C4-2B (cell line): ENCODE data around the gene DAB1.

Source experiments
- H3K27ac ChIP-seq: fragments of 450-650 bp; 2 replicates; pipeline ENCODE4 v1.5.1; 2017
- ZFX ChIP-seq: fragments of 450-650 bp; IDR thresholded peaks from 2 replicates; pipeline ENCODE4 v1.6.1; 2017
- TF ChIP-seq, protein P1 (sequence below): fragments of 450-650 bp; conservative IDR thresholded peaks from 2 replicates; pipeline ENCODE4 v1.5.1; 2017; ENCODE audit warnings: mild to moderate bottlenecking

DAB1 gene

GRCh38 chr1:57411262-57411661 lies 12.6 kb downstream of the DAB1 start:
- no peak for TF ChIP-seq ZFX
- TF ChIP-seq, protein P1, sequence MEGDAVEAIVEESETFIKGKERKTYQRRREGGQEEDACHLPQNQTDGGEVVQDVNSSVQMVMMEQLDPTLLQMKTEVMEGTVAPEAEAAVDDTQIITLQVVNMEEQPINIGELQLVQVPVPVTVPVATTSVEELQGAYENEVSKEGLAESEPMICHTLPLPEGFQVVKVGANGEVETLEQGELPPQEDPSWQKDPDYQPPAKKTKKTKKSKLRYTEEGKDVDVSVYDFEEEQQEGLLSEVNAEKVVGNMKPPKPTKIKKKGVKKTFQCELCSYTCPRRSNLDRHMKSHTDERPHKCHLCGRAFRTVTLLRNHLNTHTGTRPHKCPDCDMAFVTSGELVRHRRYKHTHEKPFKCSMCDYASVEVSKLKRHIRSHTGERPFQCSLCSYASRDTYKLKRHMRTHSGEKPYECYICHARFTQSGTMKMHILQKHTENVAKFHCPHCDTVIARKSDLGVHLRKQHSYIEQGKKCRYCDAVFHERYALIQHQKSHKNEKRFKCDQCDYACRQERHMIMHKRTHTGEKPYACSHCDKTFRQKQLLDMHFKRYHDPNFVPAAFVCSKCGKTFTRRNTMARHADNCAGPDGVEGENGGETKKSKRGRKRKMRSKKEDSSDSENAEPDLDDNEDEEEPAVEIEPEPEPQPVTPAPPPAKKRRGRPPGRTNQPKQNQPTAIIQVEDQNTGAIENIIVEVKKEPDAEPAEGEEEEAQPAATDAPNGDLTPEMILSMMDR = no peak
- H3K27ac ChIP-seq = no peak overlapping the region

- no peak overlapping the region for H3K27ac ChIP-seq
These were observed 13.4 kb downstream of the DAB1 start for GRCh38 chr1:57410508-57410907.

DNA sequence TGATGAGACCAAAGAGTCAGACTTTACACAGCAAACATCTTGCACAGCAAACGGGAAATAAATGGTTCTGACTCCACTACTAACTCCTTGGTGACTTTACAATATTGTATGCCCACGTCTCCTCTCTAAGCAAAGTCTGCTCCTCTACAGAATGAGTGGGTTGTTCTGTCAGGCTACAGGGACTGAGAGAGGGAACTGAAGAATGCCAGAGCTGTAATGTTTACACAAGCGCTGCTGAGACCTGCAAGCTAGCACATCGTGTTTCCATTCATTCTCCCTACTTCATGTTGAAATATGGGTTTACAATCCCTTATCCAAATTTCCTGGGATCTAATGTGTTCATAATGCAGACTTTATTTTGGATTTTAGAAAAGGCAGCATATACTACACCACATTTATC lies 15.9 kb downstream of the DAB1 start:
- no peak overlapping the region for H3K27ac ChIP-seq
- TF ChIP-seq ZFX = no peak
- TF ChIP-seq, protein P1 = no peak

More at GRCh38 chr1:57410508-57410907, 13.4 kb downstream of the DAB1 start:
- TF ChIP-seq, protein P1 = no peak
- no peak for TF ChIP-seq ZFX

- TF ChIP-seq ZFX = no peak
- TF ChIP-seq, protein P1 = no peak
- H3K27ac ChIP-seq = no peak overlapping the region
These were observed 17.4 kb downstream of the DAB1 start for GRCh38 chr1:57406428-57406970.

DNA sequence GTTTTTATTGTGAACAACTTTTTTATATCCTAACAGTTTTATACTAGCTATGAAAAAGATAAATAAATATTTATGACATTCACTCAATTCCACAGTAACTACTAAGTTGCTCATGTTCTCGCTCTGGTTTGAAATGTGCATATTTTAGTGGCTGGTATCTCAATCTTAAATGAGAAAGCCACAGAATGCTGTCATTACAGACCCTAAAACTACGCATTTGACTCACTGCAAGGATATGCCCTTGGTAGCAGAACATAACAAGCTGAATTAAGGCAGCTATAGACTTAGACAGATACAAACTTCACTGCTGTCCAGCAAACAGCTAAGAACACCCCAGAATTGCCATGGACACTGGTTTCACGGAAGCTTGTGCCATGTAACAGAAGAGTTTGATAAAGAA lies 19.0 kb downstream of the DAB1 start:
- H3K27ac ChIP-seq = no peak overlapping the region
- TF ChIP-seq, protein P1 = no peak
- no peak for TF ChIP-seq ZFX

DNA sequence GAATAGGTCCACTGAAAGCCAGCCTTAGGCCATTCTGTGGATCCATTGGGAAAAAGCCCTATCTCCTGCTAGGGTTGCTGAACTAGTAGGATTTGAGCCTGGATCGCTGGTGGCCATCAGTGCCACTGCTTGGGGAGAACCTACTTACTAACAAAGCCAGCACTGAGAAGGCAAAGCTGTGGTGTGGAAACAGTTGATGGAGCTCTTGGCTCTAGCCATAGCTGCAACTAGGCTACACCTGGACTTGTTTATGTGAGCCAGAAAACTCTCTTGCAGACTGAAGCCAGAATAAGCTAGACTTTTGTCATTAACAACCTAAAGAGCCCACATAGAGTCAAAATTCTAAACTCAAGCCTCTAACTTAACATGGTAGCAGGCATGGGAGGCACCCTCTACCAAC lies 20.7 kb downstream of the DAB1 start:
- TF ChIP-seq, protein P1 = no peak
- TF ChIP-seq ZFX = no peak

GRCh38 chr1:57401671-57402070 lies 22.2 kb downstream of the DAB1 start:
- TF ChIP-seq, protein P1 = no peak
- TF ChIP-seq ZFX = no peak
- no peak overlapping the region for H3K27ac ChIP-seq

More for the DNA sequence above, 20.7 kb downstream of the DAB1 start:
- H3K27ac ChIP-seq = no peak overlapping the region
